ENCODE measurements around the gene VWA2.

The VWA2 gene

DNA sequence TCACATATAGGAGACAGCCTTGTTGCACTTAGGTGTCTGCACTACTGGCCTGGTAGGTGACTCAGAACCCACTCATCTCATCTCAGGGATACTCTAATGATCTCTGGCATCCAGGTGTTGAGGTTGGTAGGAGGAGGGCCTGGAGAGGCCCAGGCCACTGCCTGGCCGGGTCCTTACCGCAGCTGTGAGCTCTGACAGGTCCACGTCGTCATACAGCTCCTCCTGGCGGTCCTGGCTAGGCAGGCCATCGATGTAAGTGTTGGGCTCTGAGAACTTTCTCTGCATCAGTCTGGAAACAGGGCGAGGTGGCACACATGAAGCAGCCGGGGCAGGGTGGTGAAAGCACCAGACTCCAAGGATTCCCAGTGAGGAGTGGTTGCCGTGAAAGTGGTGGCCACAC lies 62.1 kb downstream of the VWA2 start:
- no peak for DNase-seq

DNA sequence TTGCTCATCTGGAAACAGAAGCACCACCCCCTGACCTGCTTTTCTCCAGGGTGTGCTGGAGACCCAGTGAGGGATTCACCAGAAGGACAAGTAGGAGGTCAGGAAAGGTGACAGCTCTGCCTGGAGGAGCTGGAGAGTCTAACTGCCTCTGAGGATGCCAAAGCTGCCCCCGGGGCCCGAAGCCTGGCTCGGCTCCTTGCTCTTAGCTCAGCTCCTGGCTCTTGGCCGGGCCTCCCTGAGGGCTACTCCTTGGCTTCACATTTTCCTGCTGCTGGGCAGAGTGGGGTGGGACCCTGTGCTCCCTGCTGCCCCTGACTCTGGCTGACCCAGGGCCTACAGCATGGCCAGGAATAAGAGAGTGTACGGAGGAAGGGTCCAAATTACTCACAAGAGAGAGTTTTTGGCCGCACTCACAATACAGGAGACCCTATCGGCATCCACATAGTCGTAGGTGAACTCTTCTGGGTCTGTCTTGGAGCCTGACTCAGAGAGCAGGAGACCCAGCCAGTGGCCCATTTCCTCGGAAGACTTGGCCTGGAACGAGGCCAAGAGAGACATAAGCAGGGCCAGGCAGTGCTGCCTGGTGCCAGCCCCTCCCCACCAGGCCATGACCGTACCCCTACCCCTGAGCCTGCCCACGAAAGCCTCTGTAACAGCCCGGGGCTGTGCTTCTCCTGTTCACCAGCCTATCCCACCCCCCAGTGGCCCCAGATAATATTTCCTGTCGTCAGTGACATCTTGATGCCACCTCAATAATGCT lies 63.1 kb downstream of the VWA2 start:
- no peak for DNase-seq

DNA sequence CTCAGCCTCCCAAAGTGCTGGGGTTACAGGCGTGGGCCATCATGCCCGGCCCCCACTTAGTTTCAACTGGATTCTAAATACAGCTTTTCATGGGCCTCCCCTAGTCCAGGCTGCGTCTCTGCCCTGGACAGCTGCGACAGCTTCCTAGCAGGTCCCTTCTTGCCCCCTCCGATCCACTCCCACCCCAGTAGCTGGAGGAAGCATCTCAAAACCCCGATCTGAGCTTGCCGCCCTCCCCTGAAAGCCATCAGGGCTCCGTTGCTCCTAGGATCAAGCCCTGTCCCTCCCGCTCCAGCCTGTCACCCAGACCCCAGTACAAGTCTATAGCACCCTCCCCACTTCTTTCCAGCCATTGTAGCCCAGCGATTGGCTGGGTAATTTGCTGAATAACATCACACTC lies 64.5 kb downstream of the VWA2 start:
- DNase-seq: no peak

DNA sequence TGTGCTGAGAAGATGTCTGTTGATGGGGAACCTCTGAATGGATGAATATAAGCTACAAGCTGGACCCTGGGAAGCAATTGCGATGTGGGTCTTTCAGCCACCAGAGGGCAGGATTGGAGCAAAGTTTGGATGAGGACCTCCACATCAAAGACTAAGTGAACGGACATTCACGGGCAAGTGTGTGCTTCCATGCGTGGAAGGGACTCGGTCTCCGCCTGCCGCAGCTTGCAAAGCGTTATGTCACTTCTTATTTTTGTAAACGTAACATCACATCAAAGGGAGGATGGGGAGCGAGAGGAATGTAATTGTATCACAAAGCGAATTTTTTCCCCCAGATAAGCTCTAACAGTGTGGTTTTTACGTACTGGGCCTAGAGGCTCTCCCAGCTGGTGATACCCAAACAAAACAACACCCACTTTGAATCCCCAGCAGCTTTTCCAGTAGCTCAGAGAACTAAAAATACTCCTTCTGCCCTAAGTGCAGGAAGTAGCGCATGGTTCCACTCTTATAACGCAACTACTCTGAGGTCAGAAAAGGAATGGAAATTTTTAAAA lies 65.0 kb downstream of the VWA2 start:
- peak; percentile 47 for DNase-seq

- DNase-seq: peak; percentile 28
These were observed 65.7 kb downstream of the VWA2 start for GRCh38 chr10:114304571-114305421.

DNA sequence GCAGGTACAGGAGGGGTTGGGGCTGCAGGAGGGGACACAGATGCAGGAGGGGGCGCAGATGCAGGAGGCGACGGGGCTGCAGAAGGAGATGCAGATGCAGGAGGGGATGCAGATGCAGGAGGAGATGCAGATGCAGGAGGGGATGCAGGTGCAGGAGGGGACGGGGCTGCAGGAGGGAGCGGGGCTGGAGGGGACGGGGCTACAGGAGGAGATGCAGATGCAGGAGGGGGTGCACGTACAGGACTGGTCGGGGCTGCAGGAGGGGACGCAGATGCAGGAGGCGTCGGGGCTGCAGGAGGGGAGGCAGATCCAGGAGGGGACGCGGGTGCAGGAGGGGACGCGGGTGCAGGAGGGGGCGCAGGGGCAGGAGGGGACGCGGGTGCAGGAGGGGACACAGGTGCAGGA lies 66.5 kb downstream of the VWA2 start:
- no peak for DNase-seq

- no peak for DNase-seq
These were observed 67.3 kb downstream of the VWA2 start for GRCh38 chr10:114306116-114306973.

GRCh38 chr10:114307731-114308130 lies 68.7 kb downstream of the VWA2 start:
- no peak for DNase-seq

DNA sequence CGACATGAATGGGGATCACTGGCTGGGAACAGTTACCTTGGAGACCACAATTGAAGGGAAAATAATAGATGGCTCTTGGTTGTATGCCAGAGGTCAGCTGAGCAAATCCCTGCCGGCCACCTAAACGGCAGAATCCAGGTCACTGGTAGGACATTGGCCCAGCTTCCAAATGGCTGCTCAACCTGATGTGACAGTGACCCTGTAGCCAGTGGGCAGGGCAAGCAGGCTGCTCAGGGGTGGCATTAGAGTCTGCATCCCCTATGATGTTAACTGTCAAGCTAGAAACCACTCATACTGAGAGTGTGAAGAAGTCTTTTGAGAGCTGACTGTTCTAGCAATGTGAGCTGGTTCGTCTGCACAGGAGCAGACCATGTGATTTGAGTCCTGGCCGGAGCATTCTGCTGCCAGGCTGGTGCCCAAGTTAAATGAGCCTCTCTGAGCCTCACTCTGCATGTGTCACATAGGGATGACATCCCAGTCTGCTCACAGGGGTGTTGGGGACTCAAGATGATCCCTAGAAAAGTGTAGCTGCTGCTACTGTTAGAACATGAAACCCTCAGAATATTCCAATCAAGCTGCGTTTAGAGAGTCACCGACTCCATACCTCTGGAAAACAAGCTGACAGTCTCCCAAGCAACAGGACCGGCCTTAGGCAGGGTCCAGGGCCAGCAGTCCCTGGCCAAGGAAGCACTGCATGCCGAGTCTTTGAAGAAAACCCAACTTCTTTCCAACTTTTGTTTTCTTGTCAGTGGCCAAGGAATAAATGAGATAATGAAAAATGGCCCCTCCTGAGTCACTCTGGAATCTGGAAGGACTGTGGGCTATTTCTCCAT lies 69.7 kb downstream of the VWA2 start:
- no peak for DNase-seq

GRCh38 chr10:114309364-114309651 lies 70.3 kb downstream of the VWA2 start:
- DNase-seq: no peak

- DNase-seq: no peak
These were observed 71.3 kb downstream of the VWA2 start for GRCh38 chr10:114310346-114310745.

DNA sequence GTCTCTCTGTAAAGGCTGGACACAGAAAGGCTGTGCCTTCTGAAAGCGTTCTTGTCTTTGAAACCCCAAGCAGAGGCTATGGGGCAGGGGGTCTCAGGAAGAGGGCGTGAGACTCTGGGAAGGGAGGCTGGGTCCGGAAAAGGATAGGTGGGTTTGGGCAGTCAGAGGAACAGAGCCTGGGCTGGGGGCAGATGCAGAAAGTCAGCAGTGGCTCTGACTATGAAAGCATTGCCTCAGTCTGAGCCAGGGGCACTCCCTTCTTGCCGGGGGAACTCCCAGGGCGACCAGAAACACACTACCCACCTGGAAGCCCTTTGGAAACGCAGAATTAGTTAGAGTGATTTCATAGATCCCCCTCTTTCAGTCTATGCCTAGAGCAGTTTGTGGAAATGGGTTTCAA lies 72.0 kb downstream of the VWA2 start:
- DNase-seq: no peak

DNA sequence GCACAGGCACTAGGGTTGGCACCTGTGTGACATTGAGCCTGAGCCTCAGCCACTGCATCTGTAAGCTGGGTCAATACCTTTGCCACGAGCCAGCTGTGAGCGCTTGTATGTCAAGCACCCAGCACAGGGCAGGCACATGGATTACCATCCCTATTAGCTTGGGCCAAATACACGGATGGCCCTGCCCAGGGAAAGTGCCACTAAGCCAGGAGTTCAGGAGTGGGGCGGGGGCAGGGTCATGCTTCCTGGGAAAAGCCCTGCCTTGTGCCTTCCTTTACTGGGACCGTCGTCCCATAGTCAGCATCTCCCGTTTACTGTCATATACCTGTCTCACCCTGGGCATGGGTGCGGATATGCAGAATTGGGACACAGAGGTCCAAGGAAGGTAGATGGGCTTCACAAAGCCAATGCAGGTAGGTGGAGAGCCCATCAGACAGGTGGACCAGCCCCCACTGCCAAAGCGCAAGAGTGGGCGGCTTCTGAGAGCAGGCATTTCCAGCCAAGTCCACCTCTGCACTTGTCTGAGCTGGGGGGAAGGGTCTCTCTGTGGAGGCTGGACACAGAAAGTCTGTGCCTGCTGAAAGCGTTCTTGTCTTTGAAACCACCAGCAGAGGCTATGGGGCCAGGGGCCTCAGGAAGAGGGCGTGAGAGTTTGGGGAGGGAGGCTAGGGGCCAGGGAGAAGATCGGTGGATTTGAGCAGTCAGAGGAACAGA lies 72.6 kb downstream of the VWA2 start:
- no peak for DNase-seq

GRCh38 chr10:114313139-114313538 lies 74.1 kb downstream of the VWA2 start:
- DNase-seq: no peak

DNA sequence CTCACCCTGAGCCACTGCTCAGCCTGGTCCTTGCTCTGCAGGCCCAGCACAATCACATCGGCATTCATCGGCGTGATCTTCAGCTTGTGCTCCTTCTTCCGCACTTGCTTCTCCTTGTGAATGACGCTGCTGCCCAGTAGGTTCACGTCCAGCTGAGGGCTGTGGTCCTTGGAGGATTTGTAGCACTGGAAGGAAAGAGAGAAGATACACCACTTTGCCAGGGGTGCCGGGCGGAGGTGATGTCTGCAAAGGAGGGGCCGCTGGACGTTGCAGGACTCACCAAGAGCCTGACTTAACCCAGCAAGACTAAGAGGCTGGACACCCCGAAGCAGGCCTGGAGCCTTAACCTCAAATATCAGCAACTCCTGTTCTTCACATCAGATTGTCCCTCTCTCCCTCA lies 74.8 kb downstream of the VWA2 start:
- DNase-seq: no peak

GRCh38 chr10:114315566-114316420 lies 76.7 kb downstream of the VWA2 start:
- no peak for DNase-seq

GRCh38 chr10:114316744-114317143 lies 77.7 kb downstream of the VWA2 start:
- DNase-seq: no peak

DNA sequence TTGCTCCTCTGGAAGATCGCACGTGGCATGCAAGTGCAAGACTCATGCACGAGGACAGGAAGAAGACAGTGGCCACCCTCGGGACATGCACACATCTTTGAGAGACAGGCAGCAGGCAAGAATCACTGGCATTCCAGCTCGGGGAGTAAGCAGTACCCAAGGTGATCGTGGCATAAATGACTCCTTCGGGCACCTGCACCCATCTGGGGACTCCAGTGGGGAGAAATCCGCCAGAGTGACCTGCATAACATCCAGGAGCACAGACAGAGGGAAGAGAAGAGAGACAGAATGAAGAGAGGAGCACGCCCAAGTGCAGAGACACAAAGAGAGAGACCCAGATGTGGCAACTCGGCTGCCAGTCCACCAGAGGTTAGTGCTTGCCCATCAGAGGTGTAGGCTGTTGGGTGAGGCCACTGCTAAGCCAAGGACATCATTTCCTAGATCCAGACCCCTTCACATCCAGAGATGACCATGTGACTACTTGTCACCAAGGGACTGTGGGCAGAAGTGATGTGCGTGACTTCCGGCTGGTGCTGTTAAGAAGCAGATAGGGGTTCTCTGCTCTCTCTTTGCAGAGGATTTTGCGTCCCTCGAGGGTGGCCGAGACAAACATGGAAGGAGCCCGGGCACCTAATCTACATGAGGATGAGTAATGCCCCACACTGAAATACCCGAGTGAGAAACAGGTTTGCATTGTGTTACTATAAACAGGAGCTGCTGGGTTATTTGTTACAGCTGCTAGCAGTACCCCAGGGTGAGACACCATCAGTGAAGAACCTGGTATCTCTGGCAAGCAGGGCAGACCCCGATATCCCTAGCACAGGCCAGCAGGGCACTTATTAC lies 80.6 kb downstream of the VWA2 start:
- no peak for DNase-seq

DNA sequence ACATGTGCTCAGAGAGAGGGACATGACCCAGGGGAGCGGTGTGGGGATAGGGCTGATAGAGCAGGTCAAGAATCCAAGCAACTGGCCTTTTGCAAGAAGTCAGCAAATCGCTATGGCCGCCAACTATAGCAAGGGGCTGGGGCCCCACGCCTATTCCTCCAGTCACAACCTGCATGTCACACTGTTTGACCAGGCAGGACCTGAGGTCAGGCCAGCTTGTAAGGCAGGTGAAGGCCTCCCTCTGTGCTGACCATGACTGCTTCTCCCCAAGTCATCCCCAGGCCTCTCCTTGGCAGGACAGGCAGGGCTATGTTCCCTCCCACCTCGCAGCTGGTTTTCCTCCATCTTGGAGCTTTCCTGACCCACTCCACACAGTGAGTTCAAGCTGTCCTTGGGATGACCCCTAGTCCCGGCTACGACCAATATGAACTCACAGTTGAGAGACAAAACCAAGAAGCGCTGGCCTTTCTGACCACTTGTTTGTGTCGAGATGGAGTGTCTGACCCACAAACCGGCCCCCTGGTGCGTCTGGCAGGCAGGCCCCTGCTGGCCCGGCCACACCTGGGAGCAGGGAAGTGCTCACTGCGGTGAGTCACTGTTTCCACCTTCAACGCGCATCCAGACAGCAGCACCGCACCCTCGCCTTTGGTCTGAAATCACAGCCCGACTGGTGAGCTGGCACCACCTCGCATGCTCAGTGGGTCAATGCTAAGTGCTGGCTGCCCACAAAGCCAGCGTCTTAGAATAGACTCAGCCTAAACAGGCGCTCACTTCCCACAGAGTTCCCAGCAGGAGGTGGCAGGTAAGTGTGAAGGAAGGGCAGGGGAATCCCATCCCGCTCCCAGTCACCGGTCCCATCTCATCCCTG lies 81.4 kb downstream of the VWA2 start:
- no peak for DNase-seq
